ENCODE data around the gene ACTRT2. TPM values are rescaled to one million over a fixed set of nuclear protein-coding genes. Genes with fewer than 3 reads are reported as not detected.

ACTRT2 gene
- total and polyA plus RNA-seq, 9 donors: not detected

- Histone ChIP-seq H3K4me3 (no peak overlapping the region), H3K27ac (no peak overlapping the region), H3K36me3 (no peaks in the 10 kb centered on the region), H3K4me1 (ENCODE audit: insufficient read depth) (no peaks in the 10 kb centered on the region), H3K27me3 (no peaks in the 10 kb centered on the region), H3K9me3 (no peaks in the 10 kb centered on the region)
- TF ChIP-seq EP300 (IDR thresholded peaks at IDR 0.05): no peak
- no peak for TF ChIP-seq CTCF (IDR thresholded peaks at IDR 0.05)
- 83 to 91% (median 87%) methylated on average over 40 to 47 of the region's 47 CpGs for WGBS, 3 donors
- intact Hi-C loops (cut with DNase I): no loop called here
- DNase-seq: no peak
These were observed 19.6 kb upstream of the ACTRT2 start for GRCh38 chr1:3001471-3002348.

DNA sequence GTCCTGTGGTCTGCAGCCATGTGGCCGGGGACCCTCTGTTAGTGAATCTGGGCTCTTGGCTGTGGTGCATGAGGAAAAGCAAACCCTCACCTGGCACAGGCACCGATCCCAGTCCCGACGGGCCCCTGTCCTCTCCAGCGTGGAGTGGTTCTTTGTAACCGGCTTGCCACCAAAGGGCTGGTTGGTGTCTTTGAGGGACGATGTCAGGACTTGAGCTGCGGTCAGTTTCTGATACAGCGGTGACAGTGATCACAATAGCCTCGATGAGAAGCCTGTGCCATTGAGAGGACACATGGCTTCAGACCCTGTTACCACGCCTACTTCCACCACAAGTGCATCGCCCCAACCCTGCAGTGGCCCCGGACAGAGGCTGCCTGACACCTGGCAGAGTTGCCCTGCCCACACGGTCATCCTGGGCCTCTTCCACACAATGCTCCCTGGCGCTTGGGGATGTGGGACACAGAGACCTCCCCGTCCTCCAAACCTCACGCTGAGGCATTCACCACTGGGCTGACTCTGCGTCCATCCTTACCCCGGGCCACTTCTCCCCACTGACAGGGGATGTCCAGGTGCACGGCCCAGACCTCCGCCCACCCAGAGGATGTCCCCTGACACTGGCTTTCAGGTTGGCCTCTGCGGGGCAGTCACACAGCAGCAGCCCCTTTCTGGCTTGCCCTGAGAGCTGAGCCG is 18.8 kb upstream of the ACTRT2 start:
- intact Hi-C loops (cut with DNase I): no loop called here
- Histone ChIP-seq H3K36me3 (no peaks in the 10 kb centered on the region), H3K27me3 (no peaks in the 10 kb centered on the region), H3K9me3 (no peaks in the 10 kb centered on the region), H3K4me3 (no peak overlapping the region), H3K4me1 (ENCODE audit: insufficient read depth) (no peaks in the 10 kb centered on the region), H3K27ac (no peak overlapping the region)
- TF ChIP-seq EP300 (IDR thresholded peaks at IDR 0.05): no peak
- TF ChIP-seq POLR2A (IDR thresholded peaks at IDR 0.05): no peak
- no peak for TF ChIP-seq CTCF (IDR thresholded peaks at IDR 0.05)
- WGBS, 3 donors: 87 to 91% (median 90%) methylated on average over 18 to 23 of the region's 23 CpGs
- DNase-seq: no peak

DNA sequence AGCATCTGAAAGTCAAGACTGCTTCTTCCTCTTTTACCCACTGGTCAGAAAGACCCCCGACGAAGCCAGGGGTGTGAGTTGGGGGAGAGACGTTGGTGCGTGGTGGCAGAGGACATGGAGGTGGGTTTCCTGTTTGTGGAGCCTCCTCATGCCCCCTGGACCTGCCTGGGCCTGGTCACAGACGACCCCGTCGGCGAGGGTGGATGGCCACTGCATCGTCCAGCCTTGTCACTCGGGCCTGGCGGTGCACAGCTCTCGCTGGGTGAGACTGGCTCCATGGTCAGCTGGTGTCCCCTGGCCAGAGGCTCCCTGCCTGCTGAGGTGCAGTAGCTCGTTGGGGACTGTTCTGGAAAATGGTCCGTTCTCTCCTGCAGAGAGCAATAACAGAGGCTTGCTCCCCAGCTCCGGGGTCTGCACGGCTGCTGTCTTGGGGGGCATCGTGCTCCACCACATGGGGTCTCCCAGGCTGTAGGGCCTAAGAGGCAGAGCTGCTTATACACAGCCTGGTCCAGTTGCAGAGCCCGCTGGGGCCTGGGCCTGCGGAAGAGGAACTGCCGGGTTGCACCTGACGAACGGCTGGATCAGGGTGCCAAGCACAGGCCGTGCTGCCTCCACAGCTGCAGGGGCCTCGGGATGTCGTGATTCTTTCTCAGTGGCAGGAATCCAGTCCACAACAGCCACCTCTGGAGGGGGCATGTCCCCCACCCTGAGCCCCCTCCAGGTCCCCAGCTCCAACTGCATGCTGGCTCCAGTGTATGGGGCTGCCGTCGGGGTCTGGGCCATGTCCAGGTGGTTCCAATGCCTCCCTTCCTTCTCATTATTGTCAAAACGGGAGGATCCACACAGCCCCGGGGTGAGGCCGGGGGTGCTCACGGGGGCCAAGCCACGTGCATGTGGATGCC is 18.0 kb upstream of the ACTRT2 start:
- Histone ChIP-seq H3K4me3 (no peak overlapping the region), H3K4me1 (ENCODE audit: insufficient read depth) (no peaks in the 10 kb centered on the region), H3K27me3 (no peaks in the 10 kb centered on the region), H3K36me3 (no peaks in the 10 kb centered on the region), H3K27ac (no peak overlapping the region), H3K9me3 (no peaks in the 10 kb centered on the region)
- no peak for DNase-seq
- intact Hi-C loops (cut with DNase I): no loop called here
- WGBS, 3 donors: 66 to 73% (median 69%) methylated on average over 30 to 32 of the region's 32 CpGs
- TF ChIP-seq EP300 (IDR thresholded peaks at IDR 0.05) (no peak), POLR2A (IDR thresholded peaks at IDR 0.05) (no peak), CTCF (IDR thresholded peaks at IDR 0.05) (no peak)

GRCh38 chr1:3003941-3004270 is 17.4 kb upstream of the ACTRT2 start:
- Histone ChIP-seq H3K9me3 (no peaks in the 10 kb centered on the region), H3K4me3 (no peak overlapping the region), H3K27ac (no peak overlapping the region), H3K4me1 (ENCODE audit: insufficient read depth) (no peaks in the 10 kb centered on the region), H3K36me3 (no peaks in the 10 kb centered on the region), H3K27me3 (no peaks in the 10 kb centered on the region)
- 49 to 74% (median 61%) methylated on average over 10 of the region's 10 CpGs for WGBS, 3 donors
- no peak for TF ChIP-seq CTCF (IDR thresholded peaks at IDR 0.05)
- no peak for TF ChIP-seq POLR2A (IDR thresholded peaks at IDR 0.05)
- TF ChIP-seq EP300 (IDR thresholded peaks at IDR 0.05): no peak
- intact Hi-C loops (cut with DNase I): no loop called here
- DNase-seq: no peak
